Osteocyte (in vitro differentiated cells): ENCODE data around the gene CSMD2. TPM values are rescaled to one million over a fixed set of nuclear protein-coding genes. Genes with fewer than 3 reads are reported as not detected.
A peak's percentile ranks its signal among the peaks of the same experiment; 100 is the strongest.

Source experiments
- DNase-seq: peaks from one replicate; pipeline ENCODE4 v3.0.0; 2021; ENCODE audit warnings: mixed read lengths; ENCODE audit not compliant: unreplicated experiment; ENCODE audit errors: extremely low spot score
- H3K27ac Mint-ChIP-seq: one replicate; pipeline ENCODE4 v1.8.0; 2021; ENCODE audit warnings: mild to moderate bottlenecking, mixed read lengths; ENCODE audit not compliant: unreplicated experiment
- H3K27me3 Mint-ChIP-seq: one replicate; pipeline ENCODE4 v1.8.0; 2021; ENCODE audit warnings: mixed read lengths; ENCODE audit not compliant: unreplicated experiment
- H3K36me3 Mint-ChIP-seq: one replicate; pipeline ENCODE4 v1.8.0; 2021; ENCODE audit warnings: mixed read lengths; ENCODE audit not compliant: unreplicated experiment
- H3K4me1 Mint-ChIP-seq: one replicate; pipeline ENCODE4 v1.8.0; 2021; ENCODE audit warnings: mixed read lengths; ENCODE audit not compliant: unreplicated experiment
- H3K4me3 Mint-ChIP-seq: one replicate; pipeline ENCODE4 v1.8.0; 2021; ENCODE audit warnings: mild to moderate bottlenecking, moderate library complexity, mixed read lengths; ENCODE audit not compliant: unreplicated experiment
- H3K9me3 Mint-ChIP-seq: one replicate; pipeline ENCODE4 v1.8.0; 2021; ENCODE audit warnings: mixed read lengths; ENCODE audit not compliant: unreplicated experiment
- total RNA-seq: library from RNA; stranded (reverse); gene quantifications from 2 replicates; pipeline ENCODE4 v1.2.1, GENCODE V29; 2021
- TF ChIP-seq, protein P1 (sequence below): fragments of 200-600 bp; sonication (generic); IDR thresholded peaks from 2 replicates; pipeline ENCODE4 v1.5.0; 2021; ENCODE audit warnings: antibody characterized with exemption, mild to moderate bottlenecking, moderate library complexity

CSMD2 gene
- total RNA-seq, 1 donor from 2014 or later = not detected

DNA sequence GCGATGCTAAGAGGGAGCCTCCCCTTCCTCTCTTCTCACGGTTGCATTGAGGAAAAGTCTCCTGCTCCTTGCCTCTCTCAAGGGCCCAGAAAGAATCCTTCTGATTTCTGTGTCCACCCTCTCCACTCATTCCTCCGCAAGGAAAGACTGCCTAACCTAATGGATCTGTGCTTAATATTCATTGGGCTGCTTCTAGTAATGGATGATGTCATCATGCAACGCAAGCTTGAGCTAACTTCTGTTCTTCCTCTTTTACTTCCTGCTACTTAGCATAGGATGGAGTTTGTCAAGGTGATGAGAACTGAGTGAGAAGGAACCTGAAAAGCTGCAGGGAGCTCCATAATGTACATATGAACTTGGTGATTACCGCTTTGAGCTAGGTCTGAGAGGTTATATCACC is 336.4 kb downstream of the CSMD2 start:
- peaks cover 39% of the 10 kb centered on the region for H3K9me3 Mint-ChIP-seq
- no peak overlapping the region for H3K27ac Mint-ChIP-seq
- TF ChIP-seq, protein P1, sequence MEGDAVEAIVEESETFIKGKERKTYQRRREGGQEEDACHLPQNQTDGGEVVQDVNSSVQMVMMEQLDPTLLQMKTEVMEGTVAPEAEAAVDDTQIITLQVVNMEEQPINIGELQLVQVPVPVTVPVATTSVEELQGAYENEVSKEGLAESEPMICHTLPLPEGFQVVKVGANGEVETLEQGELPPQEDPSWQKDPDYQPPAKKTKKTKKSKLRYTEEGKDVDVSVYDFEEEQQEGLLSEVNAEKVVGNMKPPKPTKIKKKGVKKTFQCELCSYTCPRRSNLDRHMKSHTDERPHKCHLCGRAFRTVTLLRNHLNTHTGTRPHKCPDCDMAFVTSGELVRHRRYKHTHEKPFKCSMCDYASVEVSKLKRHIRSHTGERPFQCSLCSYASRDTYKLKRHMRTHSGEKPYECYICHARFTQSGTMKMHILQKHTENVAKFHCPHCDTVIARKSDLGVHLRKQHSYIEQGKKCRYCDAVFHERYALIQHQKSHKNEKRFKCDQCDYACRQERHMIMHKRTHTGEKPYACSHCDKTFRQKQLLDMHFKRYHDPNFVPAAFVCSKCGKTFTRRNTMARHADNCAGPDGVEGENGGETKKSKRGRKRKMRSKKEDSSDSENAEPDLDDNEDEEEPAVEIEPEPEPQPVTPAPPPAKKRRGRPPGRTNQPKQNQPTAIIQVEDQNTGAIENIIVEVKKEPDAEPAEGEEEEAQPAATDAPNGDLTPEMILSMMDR = no peak
- no peaks in the 10 kb centered on the region for H3K27me3 Mint-ChIP-seq
- H3K36me3 Mint-ChIP-seq = no peaks in the 10 kb centered on the region
- peak; percentile 11 for DNase-seq
- H3K4me1 Mint-ChIP-seq = no peaks in the 10 kb centered on the region
- H3K4me3 Mint-ChIP-seq = no peak overlapping the region

DNA sequence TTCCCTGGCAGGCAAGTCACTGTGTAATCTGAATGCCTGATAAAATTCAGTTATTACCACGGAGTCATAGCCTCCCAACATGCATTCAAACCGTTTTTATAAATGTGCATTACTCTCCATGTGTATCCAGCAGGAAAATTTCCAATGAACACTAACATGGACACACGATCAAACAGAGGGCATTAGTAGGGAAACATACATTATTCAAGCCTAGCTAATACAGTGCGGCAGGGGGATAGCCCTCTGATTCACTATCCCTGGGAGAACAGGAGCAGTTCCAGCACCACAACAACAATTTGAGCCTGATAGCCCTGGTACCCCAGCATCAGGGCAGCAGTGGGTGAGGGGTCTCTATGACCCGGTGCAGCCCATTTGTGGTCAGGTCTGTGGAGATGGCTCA is 337.0 kb downstream of the CSMD2 start:
- Mint-ChIP-seq H3K27me3 (no peaks in the 10 kb centered on the region), H3K9me3 (peaks cover 39% of the 10 kb centered on the region), H3K36me3 (no peaks in the 10 kb centered on the region), H3K4me3 (no peak overlapping the region), H3K27ac (no peak overlapping the region), H3K4me1 (no peaks in the 10 kb centered on the region)
- TF ChIP-seq, protein P1 = no peak
- peak; percentile 68 for DNase-seq

DNA sequence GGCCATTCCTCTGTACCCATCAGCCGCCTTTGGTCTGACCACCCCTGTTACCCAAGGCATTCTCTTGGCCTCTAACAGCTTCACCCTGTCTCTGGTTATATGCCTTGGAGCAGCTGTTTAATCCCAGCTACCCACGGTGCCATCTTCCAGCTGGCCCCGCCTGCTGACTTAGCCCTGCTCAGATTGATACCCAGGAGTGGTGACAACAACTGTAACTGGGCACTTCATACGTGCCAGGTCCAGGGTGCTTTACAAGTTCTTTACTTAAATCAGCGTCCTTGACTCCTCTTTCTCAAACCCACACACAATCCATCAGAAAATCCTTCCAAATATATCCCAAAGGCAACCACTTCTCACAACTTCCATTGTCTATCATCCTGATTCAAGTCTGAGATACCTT is 338.3 kb downstream of the CSMD2 start:
- Mint-ChIP-seq H3K27me3 (no peaks in the 10 kb centered on the region), H3K4me3 (no peak overlapping the region), H3K9me3 (peaks cover 40% of the 10 kb centered on the region), H3K27ac (no peak overlapping the region), H3K4me1 (no peaks in the 10 kb centered on the region), H3K36me3 (no peaks in the 10 kb centered on the region)
- DNase-seq = peak; percentile 65
- TF ChIP-seq, protein P1 = no peak

DNA sequence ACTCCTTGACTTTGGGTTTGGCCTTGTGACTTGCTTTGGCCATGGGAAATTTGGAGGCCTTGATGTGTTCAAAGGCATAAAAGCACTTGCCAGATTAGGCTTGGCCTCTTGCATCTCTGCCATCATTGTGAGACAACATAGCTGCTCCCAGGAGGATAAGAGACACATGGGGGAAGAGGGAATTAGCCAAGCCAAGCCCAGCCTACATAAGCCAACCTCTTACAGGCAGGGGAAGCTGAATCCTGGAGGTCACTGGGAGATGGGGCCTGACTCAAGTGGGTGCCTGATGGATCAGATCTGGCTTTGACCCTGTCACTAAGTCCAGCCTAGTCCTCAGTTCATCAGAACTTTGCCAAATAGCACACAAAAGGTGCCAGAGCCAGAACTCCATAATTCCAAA is 338.7 kb downstream of the CSMD2 start:
- H3K4me3 Mint-ChIP-seq = no peak overlapping the region
- peak; percentile 60 for DNase-seq
- peaks cover 42% of the 10 kb centered on the region for H3K9me3 Mint-ChIP-seq
- H3K4me1 Mint-ChIP-seq = no peaks in the 10 kb centered on the region
- no peaks in the 10 kb centered on the region for H3K27me3 Mint-ChIP-seq
- H3K36me3 Mint-ChIP-seq = no peaks in the 10 kb centered on the region
- TF ChIP-seq, protein P1 = no peak
- no peak overlapping the region for H3K27ac Mint-ChIP-seq

DNA sequence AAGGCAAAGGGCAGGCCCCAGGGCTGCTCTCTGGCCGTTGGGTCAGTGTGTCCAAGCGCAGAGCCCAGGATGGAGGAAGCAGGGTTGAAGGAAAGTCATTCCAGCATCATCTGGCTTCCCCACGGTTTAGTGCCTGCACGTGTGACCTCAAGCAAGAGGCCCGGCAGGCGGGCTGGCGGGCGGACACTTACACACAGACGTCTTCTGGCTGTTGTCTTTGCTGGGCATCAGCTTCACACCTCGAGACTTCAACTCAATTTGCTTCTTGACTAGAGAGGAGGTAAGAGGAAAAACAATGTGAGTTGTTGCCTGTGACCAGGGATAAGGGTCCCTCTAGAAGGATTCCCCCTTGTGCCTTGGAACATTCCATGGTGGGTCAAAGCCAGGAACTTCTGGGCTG is 339.5 kb downstream of the CSMD2 start:
- DNase-seq = no peak
- H3K27me3 Mint-ChIP-seq = no peaks in the 10 kb centered on the region
- H3K9me3 Mint-ChIP-seq = peaks cover 37% of the 10 kb centered on the region
- H3K27ac Mint-ChIP-seq = no peak overlapping the region
- H3K4me3 Mint-ChIP-seq = no peak overlapping the region
- H3K4me1 Mint-ChIP-seq = no peaks in the 10 kb centered on the region
- no peaks in the 10 kb centered on the region for H3K36me3 Mint-ChIP-seq
- TF ChIP-seq, protein P1 = no peak
